Measurements from ENCODE around the gene HYAL2. TPM values are rescaled to one million over a fixed set of nuclear protein-coding genes. Genes with fewer than 3 reads are reported as not detected.

The HYAL2 gene
- total and polyA plus RNA-seq, 2 of the 8 experiments (the other 6 are each of a cell fraction or from before 2014, with no cell fraction given) = 51.9 to 176 TPM

DNA sequence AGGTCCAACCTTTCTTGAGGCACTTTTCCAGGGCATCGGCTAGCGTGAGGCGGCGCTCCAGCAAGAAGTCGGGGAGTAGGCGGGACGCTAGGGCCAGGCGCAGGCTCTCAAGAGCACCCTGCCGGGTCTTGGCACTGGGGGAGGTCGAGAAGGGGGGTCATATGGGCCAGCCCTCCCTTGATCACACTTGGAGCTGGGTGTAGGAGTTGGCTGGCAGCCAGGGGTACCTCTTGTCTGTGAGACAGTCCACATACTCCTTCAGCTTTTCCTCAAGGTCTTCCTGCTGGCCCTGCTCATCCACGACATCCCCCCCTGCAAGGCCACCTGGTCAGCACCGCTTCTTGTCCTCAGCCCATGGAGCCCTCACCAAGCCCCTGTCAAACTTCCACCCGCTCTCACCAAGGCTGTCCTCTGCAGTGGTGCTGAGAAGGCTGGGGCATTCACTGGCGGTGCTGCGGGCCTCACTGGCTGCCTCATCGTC lies 32.3 kb downstream of the HYAL2 start:
- peaks cover 10% of the 10 kb centered on the region for H3K23me2 ChIP-seq (ENCODE audit: low read depth, low read length)
- no peak overlapping the region for H3K14ac ChIP-seq (ENCODE audit: insufficient read length)
- peaks cover 0 to 13% of the 10 kb centered on the region in 2 experiments for H4K20me1 ChIP-seq (replicated peaks in 1 of 2; ENCODE audit: control insufficient read depth in 1 of 2, insufficient read depth in 2 of 2, low read length in 2 of 2)
- no peak overlapping the region for H4K5ac ChIP-seq (ENCODE audit: insufficient read length, low read depth, low read length)
- H3K4me3 ChIP-seq (ENCODE audit: extremely low read depth in 1 of 4, insufficient read depth in 2 of 4, low read depth in 3 of 4, low read length in 4 of 4) = no peak overlapping the region
- H2AFZ ChIP-seq (ENCODE audit: low read length) = no peak overlapping the region
- no peak overlapping the region for H3K18ac ChIP-seq (ENCODE audit: extremely low read depth, low read length)
- no peak overlapping the region for H3K56ac ChIP-seq (replicated peaks; ENCODE audit: insufficient read length, low read depth, low read length)
- ChIA-PET POLR2A (ENCODE audit: partially characterized antibody) (interaction anchor here (1.1 to 6.8 kb wide), 5 partner anchors 9 to 47 kb away, joined by 3 to 122 read pairs (median 5); partner anchors contain the start of genes HYAL3, LSMEM2 and NAA80), CTCF (ENCODE audit: partially characterized antibody) (interaction anchor here (0.8 to 4.3 kb wide), 4 partner anchors 15 to 33 kb away, joined by 4 to 17 read pairs (median 13); partner anchors contain the start of gene HYAL2)
- no peak overlapping the region for H3K23ac ChIP-seq (ENCODE audit: insufficient read length)
- H3K79me1 ChIP-seq (ENCODE audit: low read depth, low read length) = peaks cover 8% of the 10 kb centered on the region; the same call in 1 of the 2 replicates
- no peak overlapping the region for H2BK15ac ChIP-seq (ENCODE audit: low read length)
- DNase-seq (ENCODE audit: low read depth in 1 of 2, low spot score in 2 of 2) = no peak
- peaks cover 0 to 15% of the 10 kb centered on the region in 2 experiments; a peak in 3 of 4 replicates for H3K79me2 ChIP-seq (ENCODE audit: control insufficient read depth in 1 of 2, insufficient read depth in 2 of 2, low read length in 2 of 2)
- no peak overlapping the region for H2BK5ac ChIP-seq (ENCODE audit: low read depth, low read length)
- no peaks in the 10 kb centered on the region; a peak in 1 of 7 replicates for H3K27me3 ChIP-seq (replicated peaks in 1 of 4; ENCODE audit: control insufficient read depth in 3 of 4, extremely low read depth in 1 of 4, insufficient read depth in 3 of 4, low read length in 3 of 4)
- H3K9me3 ChIP-seq (ENCODE audit: insufficient read depth in 2 of 2, low read depth in 1 of 2, low read length in 1 of 2) = no peaks in the 10 kb centered on the region
- no peak overlapping the region for H3K27ac ChIP-seq (ENCODE audit: low read depth, low read length)
- no peak overlapping the region for H3K9ac ChIP-seq (replicated peaks in 1 of 4; ENCODE audit: extremely low read depth in 1 of 4, low read depth in 3 of 4, low read length in 3 of 4)
- H4K8ac ChIP-seq (ENCODE audit: extremely low read depth, insufficient read depth, low read length) = peak overlapping the region; percentile 31; the same call in 1 of the 2 replicates
- H3K4ac ChIP-seq (replicated peaks; ENCODE audit: insufficient read length, low read depth, low read length) = no peak overlapping the region
- H2BK12ac ChIP-seq (ENCODE audit: low read depth, low read length) = no peak overlapping the region
- H3K4me1 ChIP-seq (replicated peaks in 1 of 4; ENCODE audit: control insufficient read depth in 3 of 4, insufficient read depth in 4 of 4, low read length in 3 of 4) = peaks cover 0 to 7% (median 5%) of the 10 kb centered on the region in 4 experiments; a peak in 4 of 7 replicates
- H2AK5ac ChIP-seq (ENCODE audit: low read depth, low read length) = no peak overlapping the region
- H3K36me3 ChIP-seq (ENCODE audit: control insufficient read depth in 2 of 4, insufficient read depth in 4 of 4, low read length in 3 of 4) = peaks cover 16 to 29% (median 22%) of the 10 kb centered on the region in 4 experiments
- no peak overlapping the region for H2BK120ac ChIP-seq (replicated peaks; ENCODE audit: low read depth, low read length)
- H3K4me2 ChIP-seq (ENCODE audit: insufficient read depth in 1 of 2, low read depth in 2 of 2, low read length in 2 of 2) = no peak overlapping the region
- H2BK20ac ChIP-seq (ENCODE audit: low read length) = no peak overlapping the region
- FAIRE-seq = no peak
- WGBS, 2 experiments (ENCODE audit: extremely low coverage in 1 of 2, insufficient coverage in 1 of 2, insufficient read length in 1 of 2, insufficient replicate concordance in 2 of 2, low coverage in 1 of 2, low lambda C conversion rate in 2 of 2, missing lambda C conversion rate in 1 of 2) = 99% methylated on average over 16 of the region's 16 CpGs; no CpG with 5 or more reads in 1 of the 2 experiments
- no peak overlapping the region for H4K91ac ChIP-seq (replicated peaks; ENCODE audit: insufficient read length, low read length)
